SK-N-SH (cell line): Measurements from ENCODE around the gene ZNF473. TPM values are rescaled to one million over a fixed set of nuclear protein-coding genes. Genes with fewer than 3 reads are reported as not detected.
"Not testable (repeated sequence)": the region's sequence is repeated elsewhere in the genome, so short reads cannot be mapped to it uniquely, and the experiment has no call there.

ENCODE experiments used
- CTCF ChIA-PET: fragments of 300-600, 350-600 bp; formaldehyde crosslinking; extraction: SDS; loops from one replicate; lab custom pipeline; 2021; lab: Yijun Ruan, JAX
- POLR2A ChIA-PET: fragments of 350-600 bp; sonication (Branson Sonifier 250); formaldehyde crosslinking; extraction: SDS; loops from one replicate; lab custom pipeline; 2020; ENCODE audit warnings: antibody characterized with exemption, inconsistent platforms; lab: Yijun Ruan, JAX
- DNase-seq: peaks from one replicate; pipeline ENCODE4 v3.0.0; 2012
- H2AFZ ChIP-seq: fragments of 200-600 bp; sonication (generic); 2 replicates; pipeline ENCODE4 v1.8.1; 2016; ENCODE audit warnings: antibody characterized with exemption, mild to moderate bottlenecking, low read depth
- H3F3A ChIP-seq: fragments of 200-600 bp; sonication (generic); replicated peaks from 2 replicates; pipeline ENCODE3; 2016; ENCODE audit warnings: antibody characterized with exemption, mild to moderate bottlenecking; ENCODE audit not compliant: insufficient read depth
- H3K27ac ChIP-seq, 2 experiments: fragments of 200-500 bp in 1 of 2; fragments of 200-600 bp in 1 of 2; sonication (Bioruptor generic) in 1 of 2; sonication (generic), shearing (Covaris generic) in 1 of 2; 2 replicates each; pipeline versions ENCODE4 v1.5.1 to v1.6.1; 2014 to 2016; ENCODE audit warnings: low read depth in 2 of 2, inconsistent platforms in 1 of 2, low read length in 1 of 2, mild to moderate bottlenecking in 1 of 2, mixed read lengths in 1 of 2
- H3K27me3 ChIP-seq: fragments of 200-600 bp; sonication (generic), shearing (Covaris generic); 2 replicates; pipeline ENCODE4 v1.6.1; 2016; ENCODE audit warnings: mixed run types; ENCODE audit not compliant: insufficient read depth
- H3K36me3 ChIP-seq, 2 experiments: fragments of 200-500 bp in 1 of 2; fragments of 200-600 bp in 1 of 2; sonication (Bioruptor generic) in 1 of 2; sonication (generic) in 1 of 2; replicated peaks in 1 of 2; 2 replicates each; pipeline versions ENCODE3 to v1.5.1; 2014 to 2016; ENCODE audit warnings: low read length in 1 of 2, mild to moderate bottlenecking in 1 of 2; ENCODE audit not compliant: insufficient read depth in 2 of 2, control insufficient read depth in 1 of 2
- H3K4me1 ChIP-seq, 2 experiments: fragments of 200-500 bp in 1 of 2; fragments of 200-600 bp in 1 of 2; sonication (Bioruptor generic) in 1 of 2; sonication (generic), shearing (Covaris generic) in 1 of 2; 2 replicates each; pipeline versions ENCODE4 v1.5.1 to v1.6.1; 2014 to 2016; ENCODE audit warnings: low read depth in 1 of 2, low read length in 1 of 2, mixed run types in 1 of 2; ENCODE audit not compliant: insufficient read depth in 2 of 2, control insufficient read depth in 1 of 2
- H3K4me2 ChIP-seq: fragments of 200-600 bp; sonication (generic), shearing (Covaris generic); 2 replicates; pipeline ENCODE4 v1.6.1; 2017; ENCODE audit warnings: mixed run types
- H3K4me3 ChIP-seq, 2 experiments: fragments of 200-500 bp in 1 of 2; fragments of 200-600 bp in 1 of 2; sonication (Bioruptor generic) in 1 of 2; sonication (generic), shearing (Covaris generic) in 1 of 2; 2 replicates each; pipeline versions ENCODE4 v1.5.1 to v1.8.1; 2014 to 2016; ENCODE audit warnings: low read depth in 2 of 2, inconsistent platforms in 1 of 2, low read length in 1 of 2, mild to moderate bottlenecking in 1 of 2, mixed read lengths in 1 of 2, moderate library complexity in 1 of 2
- H3K79me2 ChIP-seq: fragments of 200-600 bp; sonication (generic); 2 replicates; pipeline ENCODE4 v1.8.1; 2017; ENCODE audit warnings: mild to moderate bottlenecking; ENCODE audit not compliant: insufficient read depth
- H3K9ac ChIP-seq: fragments of 200-600 bp; sonication (generic); 2 replicates; pipeline ENCODE4 v1.6.1; 2017; ENCODE audit warnings: mixed run types
- H3K9me2 ChIP-seq: fragments of 200-600 bp; sonication (generic); 2 replicates; pipeline ENCODE4 v1.6.1; 2017; ENCODE audit warnings: mixed run types
- H3K9me3 ChIP-seq: fragments of 200-600 bp; sonication (generic); 2 replicates; pipeline ENCODE4 v1.6.1; 2017; ENCODE audit warnings: mixed run types, mild to moderate bottlenecking, moderate library complexity
- H4K20me1 ChIP-seq: fragments of 200-600 bp; sonication (generic); 2 replicates; pipeline ENCODE4 v1.6.1; 2017; ENCODE audit warnings: mild to moderate bottlenecking, mixed run types; ENCODE audit not compliant: insufficient read depth
- WGBS: methylation state at CpG from one replicate; pipeline ENCODE4 v1.1.6; 2017; ENCODE audit warnings: low lambda C conversion rate; 5-methylcytosine and 5-hydroxymethylcytosine counted together
- polyA plus RNA-seq, 3 experiments: library from polyadenylated mRNA; depleted of rRNA; stranded (reverse); fragments of >200 nt; gene quantifications; 2 replicates each; pipeline ENCODE4 v1.2.3, GENCODE V29; 2012

The ZNF473 gene
- polyA plus RNA-seq, 1 of the 3 experiments (the other 2 are of a cell fraction), result 5.4 TPM

GRCh38 chr19:50097884-50098283, 72.1 kb downstream of the ZNF473 start:
- H4K20me1 ChIP-seq, H3K79me2 ChIP-seq, H3K4me2 ChIP-seq, H2AFZ ChIP-seq, CTCF ChIA-PET, POLR2A ChIA-PET, H3K27ac ChIP-seq, H3K9me2 ChIP-seq, H3K4me3 ChIP-seq, H3K9ac ChIP-seq, DNase-seq, H3F3A ChIP-seq, H3K4me1 ChIP-seq, H3K36me3 ChIP-seq, H3K9me3 ChIP-seq: not testable (repeated sequence)
- WGBS, result no CpG with 5 or more reads among the region's 13 CpGs
- peaks cover 13% of the 10 kb centered on the region; the same call in 1 of the 2 replicates for H3K27me3 ChIP-seq

GRCh38 chr19:50098892-50099291, 73.1 kb downstream of the ZNF473 start:
- H3K9me2 ChIP-seq, CTCF ChIA-PET: not testable (repeated sequence)
- 21% methylated on average over 13 of the region's 14 CpGs for WGBS

GRCh38 chr19:50099696-50100095, 73.9 kb downstream of the ZNF473 start:
- H3K9me2 ChIP-seq, H3K4me3 ChIP-seq, H4K20me1 ChIP-seq, H3K9me3 ChIP-seq, H3K36me3 ChIP-seq, H2AFZ ChIP-seq, DNase-seq, H3K79me2 ChIP-seq, H3K4me2 ChIP-seq, H3K27ac ChIP-seq, POLR2A ChIA-PET, H3F3A ChIP-seq, H3K4me1 ChIP-seq, H3K9ac ChIP-seq, CTCF ChIA-PET: not testable (repeated sequence)
- H3K27me3 ChIP-seq, result peaks cover 13% of the 10 kb centered on the region; the same call in 1 of the 2 replicates
- WGBS, result 20% methylated on average over 9 of the region's 14 CpGs

More at GRCh38 chr19:50098892-50099291, 73.1 kb downstream of the ZNF473 start:
- H3K27ac ChIP-seq, H3K4me2 ChIP-seq, H3K9me3 ChIP-seq, H2AFZ ChIP-seq, H3K4me1 ChIP-seq, H4K20me1 ChIP-seq, POLR2A ChIA-PET, H3K79me2 ChIP-seq, DNase-seq, H3K4me3 ChIP-seq, H3K36me3 ChIP-seq, H3F3A ChIP-seq, H3K9ac ChIP-seq: not testable (repeated sequence)
- peaks cover 13% of the 10 kb centered on the region; the same call in 1 of the 2 replicates for H3K27me3 ChIP-seq

- DNase-seq, H3K27ac ChIP-seq, H2AFZ ChIP-seq, H3K36me3 ChIP-seq, POLR2A ChIA-PET, CTCF ChIA-PET, H3K4me1 ChIP-seq, H3K4me3 ChIP-seq, H3K9me2 ChIP-seq, H3F3A ChIP-seq, H3K4me2 ChIP-seq, H3K9ac ChIP-seq, H4K20me1 ChIP-seq, H3K9me3 ChIP-seq, H3K79me2 ChIP-seq: not testable (repeated sequence)
- peaks cover 13% of the 10 kb centered on the region; the same call in 1 of the 2 replicates for H3K27me3 ChIP-seq
- WGBS, result no CpG with 5 or more reads among the region's 13 CpGs
Observed at GRCh38 chr19:50100946-50101345, 75.1 kb downstream of the ZNF473 start.

Other genes with a start within 250 kb of the ZNF473 start
- 23.7 and 29.9 TPM in 2 replicates for gene FUZ, start 212.7 kb upstream of the ZNF473 start, polyA plus RNA-seq (2012; rRNA removed)
- gene MED25, start 207.7 kb upstream of the ZNF473 start, polyA plus RNA-seq (2012; rRNA removed), result 15.7 and 30.2 TPM in 2 replicates
- 56.1 and 95.0 TPM in 2 replicates for gene PTOV1, start 174.8 kb upstream of the ZNF473 start, polyA plus RNA-seq (2012; rRNA removed)
- 45.5 and 52.0 TPM in 2 replicates for gene PNKP, start 158.4 kb upstream of the ZNF473 start, polyA plus RNA-seq (2012; rRNA removed)
- 56.7 and 63.7 TPM in 2 replicates for gene AKT1S1, start 148.7 kb upstream of the ZNF473 start, polyA plus RNA-seq (2012; rRNA removed)
- gene TBC1D17, start 148.3 kb upstream of the ZNF473 start, polyA plus RNA-seq (2012; rRNA removed), result 27.3 and 28.3 TPM in 2 replicates
- gene IL4I1, start 129.1 kb upstream of the ZNF473 start, polyA plus RNA-seq (2012; rRNA removed), result 0.35 and 0.50 TPM in 2 replicates
- gene ATF5, start 96.8 kb upstream of the ZNF473 start, polyA plus RNA-seq (2012; rRNA removed), result 11.1 and 11.7 TPM in 2 replicates
- 14.6 and 16.2 TPM in 2 replicates for gene NUP62, start 96.5 kb upstream of the ZNF473 start, polyA plus RNA-seq (2012; rRNA removed)
- gene SIGLEC11, start 64.8 kb upstream of the ZNF473 start, polyA plus RNA-seq (2012; rRNA removed), result not detected in 2 replicates
- 30.3 and 33.5 TPM in 2 replicates for gene VRK3, start 633 bp upstream of the ZNF473 start, polyA plus RNA-seq (2012; rRNA removed)
- not detected in 2 replicates for gene IZUMO2, start 137.3 kb downstream of the ZNF473 start, polyA plus RNA-seq (2012; rRNA removed)
- 0.02 TPM in 1 of 2 replicates, not detected in the other for gene MYH14, start 177.6 kb downstream of the ZNF473 start, polyA plus RNA-seq (2012; rRNA removed)